Metanephros (tissue), 2 donors: ENCODE measurements around the gene MGME1. TPM values are rescaled to one million over a fixed set of nuclear protein-coding genes. Genes with fewer than 3 reads are reported as not detected.

ENCODE experiments used
- small RNA-seq: library from RNA; depleted of rRNA; stranded (forward); fragments of <200 nt; gene quantifications from one replicate; pipeline ENCODE3, GENCODE V24; 2014; ENCODE audit warnings: low replicate concordance
- total RNA-seq: library from RNA; depleted of rRNA; stranded (reverse); fragments of >200 nt; gene quantifications from one replicate; pipeline ENCODE4 v1.2.3, GENCODE V29; 2014

MGME1 gene
- 21.0 TPM for total RNA-seq

GRCh38 chr20:17968366-17969277 lies at the start of gene MGME1, which contains the start of gene SNX5:
TSS of gene MGME1 (plus strand) at chr20:17969018. CDS start at chr20:17969860, 842 bp downstream.
TSS of gene SNX5 (minus strand) at chr20:17968794. CDS start at chr20:17968425, 369 bp downstream.

Small RNA genes lying within 50 kb of the gene (small RNA-seq; reads per million reads assigned to genes)
- gene SNORD17: 955 reads per million, percentile 99 among the genes with 10 or more reads in this experiment

Other genes starting within 250 kb of the MGME1 start
- 143 TPM for gene SNX5, start 224 bp upstream of the MGME1 start, total RNA-seq
- gene OVOL2, start 88.9 kb downstream of the MGME1 start, total RNA-seq: 1.7 TPM
- 12.4 TPM for gene KAT14, start 168.8 kb downstream of the MGME1 start, total RNA-seq
- gene PET117, start 168.8 kb downstream of the MGME1 start, total RNA-seq: 11.3 TPM